ENCODE measurements around the gene KIAA0513. TPM values are rescaled to one million over a fixed set of nuclear protein-coding genes. Genes with fewer than 3 reads are reported as not detected.

The KIAA0513 gene
- total RNA-seq, 1 experiment from 2014 or later, result 8.7 TPM

- intact Hi-C loops (cut with micrococcal nuclease; ENCODE audit: unreplicated experiment), result no loop called here
- TF ChIP-seq CTCF (IDR thresholded peaks at IDR 0.05) (no peak), TCF7L2 (IDR thresholded peaks at IDR 0.05; ENCODE audit: low read depth, low read length) (no peak), REST (IDR thresholded peaks at IDR 0.05; ENCODE audit: insufficient read depth in 1 of 2, low read depth in 2 of 2, low read length in 1 of 2) (no peak), SIN3A (IDR thresholded peaks at IDR 0.05; ENCODE audit: borderline replicate concordance, insufficient read depth, low read depth, low read length) (no peak), POLR2AphosphoS5 (IDR thresholded peaks at IDR 0.05; ENCODE audit: low read depth, low read length) (no peak)
- Histone ChIP-seq H3K27me3 (ENCODE audit: control insufficient read depth, insufficient read depth, low read length) (no peaks in the 10 kb centered on the region), H3K27ac (ENCODE audit: low read length) (peak overlapping the region; percentile 97), H3K4me1 (ENCODE audit: control insufficient read depth, insufficient read depth, low read length) (peaks cover 76% of the 10 kb centered on the region), H3K9me3 (ENCODE audit: control insufficient read depth, insufficient read depth, low read depth, low read length) (no peaks in the 10 kb centered on the region), H3K36me3 (ENCODE audit: control insufficient read depth, insufficient read depth, low read length) (peaks cover 2% of the 10 kb centered on the region; the same call in 1 of the 2 replicates), H3K4me3 (ENCODE audit: low read depth in 2 of 2, low read length in 2 of 2) (peak overlapping the region in 1 of 2 experiments; percentile 59; a peak in 2 of 4 replicates)
- POLR2A ChIA-PET, result interaction anchor here (0.5 to 0.9 kb wide), 2 partner anchors 9 to 121 kb away, joined by 4 to 5 read pairs; no protein-coding TSS in a partner anchor
- ATAC-seq, result peak; percentile 30
- no peak for DNase-seq (ENCODE audit: low read depth, low spot score)
- no TSS peak for BruUV-seq (replicated peaks)
- in situ Hi-C loops (cut with HindIII; ENCODE audit: low pct_unique_long_range_greater_than_20kb, low sequenced_read_pairs), result no loop called here
- CTCF ChIA-PET, result no interaction called here
These were observed 22.1 kb upstream of the KIAA0513 start for GRCh38 chr16:85005285-85006069.

GRCh38 chr16:85006639-85007038 is 21.0 kb upstream of the KIAA0513 start:
- no peak for TF ChIP-seq POLR2AphosphoS5 (IDR thresholded peaks at IDR 0.05; ENCODE audit: low read depth, low read length)
- Histone ChIP-seq H3K4me3 (ENCODE audit: low read depth in 2 of 2, low read length in 2 of 2) (no peak overlapping the region), H3K9me3 (ENCODE audit: control insufficient read depth, insufficient read depth, low read depth, low read length) (no peaks in the 10 kb centered on the region), H3K36me3 (ENCODE audit: control insufficient read depth, insufficient read depth, low read length) (peaks cover 8% of the 10 kb centered on the region; the same call in 1 of the 2 replicates), H3K4me1 (ENCODE audit: control insufficient read depth, insufficient read depth, low read length) (peaks cover 67% of the 10 kb centered on the region), H3K27me3 (ENCODE audit: control insufficient read depth, insufficient read depth, low read length) (no peaks in the 10 kb centered on the region), H3K27ac (ENCODE audit: low read length) (peak overlapping the region; percentile 97)
- no peak for ATAC-seq
- in situ Hi-C loops (cut with HindIII; ENCODE audit: low pct_unique_long_range_greater_than_20kb, low sequenced_read_pairs), result no loop called here
- no peak for DNase-seq (ENCODE audit: low read depth, low spot score)
- CTCF ChIA-PET, result no interaction called here
- POLR2A ChIA-PET, result interaction anchor here (0.7 kb wide), 1 partner anchor 47 kb away, joined by 5 read pairs; no protein-coding TSS in a partner anchor
- no TSS peak for BruUV-seq (replicated peaks)
- intact Hi-C loops (cut with micrococcal nuclease; ENCODE audit: unreplicated experiment), result no loop called here
